ENCODE results near the gene C16orf74.

Gene C16orf74

DNA sequence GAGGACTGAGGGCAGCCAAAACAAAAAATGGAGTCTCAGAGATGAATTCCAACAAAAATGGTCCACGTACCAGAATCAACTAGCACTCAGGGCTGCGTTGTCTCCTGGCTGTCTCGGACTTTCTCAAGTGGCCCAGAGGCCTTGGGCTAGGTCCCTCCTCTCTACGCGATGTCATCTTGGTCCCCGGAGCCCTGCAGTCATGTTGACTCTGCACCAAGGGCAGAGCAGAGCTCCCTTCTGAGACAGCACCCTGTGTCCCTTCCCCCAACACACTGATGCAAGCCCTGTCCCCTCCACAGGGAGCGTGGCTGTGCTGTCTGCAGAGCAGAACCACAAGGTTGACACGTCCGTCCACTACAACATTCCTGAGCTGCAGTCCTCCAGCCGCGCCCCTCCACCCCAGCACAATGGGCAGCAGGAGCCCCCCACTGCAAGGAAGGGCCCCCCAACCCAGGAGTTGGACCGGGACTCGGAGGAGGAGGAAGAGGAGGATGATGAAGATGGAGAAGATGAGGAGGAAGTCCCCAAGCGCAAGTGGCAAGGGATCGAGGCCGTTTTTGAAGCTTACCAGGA lies 83.0 kb downstream of the C16orf74 start:
- no peak for DNase-seq

DNA sequence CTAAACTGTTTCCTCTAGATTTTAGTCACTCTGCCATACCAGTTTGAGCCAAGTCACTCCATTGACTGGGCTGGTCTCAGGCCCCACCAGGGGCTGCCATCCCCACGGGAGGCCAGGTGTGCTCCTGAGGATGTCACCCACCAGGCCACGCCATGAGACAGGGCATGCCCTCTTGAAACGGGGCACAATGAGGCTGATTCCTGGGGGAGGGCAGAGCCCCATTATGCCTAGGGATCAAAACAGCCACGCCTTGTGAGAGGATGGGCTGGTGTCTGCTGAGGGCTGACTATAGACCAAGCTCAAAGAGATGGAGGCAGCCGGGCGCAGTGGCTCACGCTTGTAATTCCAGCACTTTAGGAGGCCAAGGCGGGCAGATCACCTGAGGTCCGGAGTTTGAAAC lies 83.6 kb downstream of the C16orf74 start:
- no peak for DNase-seq

DNA sequence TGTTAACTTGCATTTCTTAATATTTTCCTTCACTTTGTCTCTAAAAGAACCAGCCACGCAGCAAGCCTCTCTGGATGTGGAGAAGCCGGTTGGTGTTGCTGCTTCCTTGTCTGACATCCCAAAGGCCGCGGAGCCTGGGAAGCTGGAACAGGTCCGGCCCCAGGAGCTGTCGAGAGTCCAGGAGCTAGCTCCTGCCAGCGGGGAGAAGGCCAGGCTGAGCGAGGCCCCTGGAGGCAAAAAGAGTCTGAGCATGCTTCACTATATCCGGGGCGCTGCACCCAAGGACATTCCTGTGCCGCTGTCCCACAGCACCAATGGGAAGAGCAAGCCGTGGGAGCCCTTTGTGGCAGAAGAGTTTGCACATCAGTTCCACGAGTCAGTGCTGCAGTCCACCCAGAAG lies 85.0 kb downstream of the C16orf74 start:
- DNase-seq: no peak

DNA sequence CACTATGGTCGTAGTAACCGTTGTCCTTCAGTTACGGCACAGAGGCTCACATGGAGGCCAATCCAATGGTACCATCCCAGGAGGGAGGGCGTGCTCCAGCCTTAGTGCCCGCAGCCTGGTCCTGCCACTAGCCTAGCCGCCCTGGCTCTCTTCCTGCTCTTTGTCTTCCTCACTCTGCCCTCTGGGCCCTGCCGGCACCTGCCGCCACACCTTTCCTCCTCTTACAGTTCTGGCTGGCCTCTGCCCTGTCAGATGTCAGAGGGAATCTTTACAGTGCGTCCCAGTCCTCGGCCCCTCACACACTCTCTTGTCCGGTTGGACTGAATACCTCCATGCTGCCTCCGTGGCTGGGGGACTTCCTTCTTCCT lies 85.5 kb downstream of the C16orf74 start:
- no peak for DNase-seq

- DNase-seq: no peak
Observed at GRCh38 chr16:85664580-85665372, 86.1 kb downstream of the C16orf74 start.

DNA sequence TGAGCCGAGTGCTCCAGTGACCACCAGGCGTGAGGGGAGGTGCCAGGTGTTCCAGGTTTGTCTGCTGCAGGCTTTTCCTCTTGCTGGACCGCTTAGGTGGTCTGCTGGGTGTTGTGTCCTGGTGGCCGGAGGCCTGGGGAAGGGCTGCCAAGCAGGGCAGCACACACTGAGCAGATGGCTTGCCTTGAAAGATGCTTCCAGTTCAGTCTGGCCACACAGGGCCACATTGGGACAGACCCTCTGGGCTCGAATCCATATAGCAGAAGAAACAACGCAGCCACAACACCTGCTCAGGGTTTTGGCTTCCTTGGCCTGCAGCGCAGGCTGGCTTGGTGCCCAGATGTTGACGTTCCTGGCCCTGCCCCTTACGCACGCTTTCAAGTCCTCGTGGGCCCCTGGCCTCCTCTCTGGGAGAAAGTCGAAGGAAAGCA lies 87.0 kb downstream of the C16orf74 start:
- DNase-seq: no peak

GRCh38 chr16:85662976-85663830 lies 87.7 kb downstream of the C16orf74 start:
- no peak for DNase-seq

DNA sequence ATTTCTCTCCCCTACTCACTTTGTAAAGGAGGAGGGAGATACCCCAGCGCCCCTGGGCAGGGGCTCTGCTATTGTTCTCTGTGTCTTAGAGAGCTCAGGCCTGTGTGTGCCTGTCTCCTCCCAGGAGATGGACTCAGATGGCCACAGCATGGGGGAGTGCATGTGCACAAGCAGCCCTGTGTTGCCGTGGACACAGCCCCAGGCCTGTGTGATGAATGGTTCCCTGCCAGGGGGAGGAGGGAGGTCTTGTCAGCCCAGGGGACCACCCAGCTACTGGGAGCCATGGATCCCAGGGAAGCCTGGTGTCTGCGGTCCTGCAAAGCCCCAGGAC lies 88.4 kb downstream of the C16orf74 start:
- no peak for DNase-seq

DNA sequence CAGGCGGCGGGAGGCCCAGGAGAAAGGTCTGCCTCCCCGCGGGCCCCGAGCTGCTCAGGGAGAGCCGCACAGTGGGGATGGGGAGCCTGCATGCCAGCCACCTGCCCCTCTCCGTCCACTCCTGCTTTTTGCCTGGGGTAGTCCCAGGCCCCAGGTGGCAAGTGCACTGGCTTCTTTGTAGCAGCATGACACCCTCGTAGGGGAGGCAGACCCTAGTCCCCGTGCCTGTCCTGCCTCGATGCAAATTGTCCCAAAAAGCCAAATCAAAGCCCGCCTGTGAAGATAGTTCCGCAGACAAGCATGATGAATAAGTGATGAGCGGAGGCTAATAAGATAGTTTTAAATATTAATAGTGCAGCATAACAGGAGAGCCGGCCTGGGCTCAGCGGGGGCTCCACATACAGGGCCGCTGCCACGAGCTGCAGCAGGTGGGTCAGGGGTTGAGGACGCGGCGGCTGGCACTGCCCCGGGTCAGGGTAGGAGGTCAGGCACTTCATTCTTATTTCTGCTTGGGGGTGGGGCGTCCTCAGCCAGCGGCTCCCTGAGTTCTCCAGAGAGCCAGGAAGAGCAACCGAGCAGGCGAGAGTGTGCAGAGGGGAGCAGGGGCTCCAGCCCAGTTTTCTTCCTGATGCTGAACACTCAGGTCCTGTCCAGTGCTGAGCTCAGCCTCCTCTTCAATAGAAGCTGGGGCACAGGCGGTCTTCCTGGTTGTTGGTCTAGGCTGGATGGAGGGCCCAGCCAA lies 89.0 kb downstream of the C16orf74 start:
- no peak for DNase-seq

- DNase-seq: no peak
Observed at GRCh38 chr16:85660843-85661739, 89.8 kb downstream of the C16orf74 start.

GRCh38 chr16:85659805-85660511 lies 90.9 kb downstream of the C16orf74 start:
- DNase-seq: peak; percentile 37

DNA sequence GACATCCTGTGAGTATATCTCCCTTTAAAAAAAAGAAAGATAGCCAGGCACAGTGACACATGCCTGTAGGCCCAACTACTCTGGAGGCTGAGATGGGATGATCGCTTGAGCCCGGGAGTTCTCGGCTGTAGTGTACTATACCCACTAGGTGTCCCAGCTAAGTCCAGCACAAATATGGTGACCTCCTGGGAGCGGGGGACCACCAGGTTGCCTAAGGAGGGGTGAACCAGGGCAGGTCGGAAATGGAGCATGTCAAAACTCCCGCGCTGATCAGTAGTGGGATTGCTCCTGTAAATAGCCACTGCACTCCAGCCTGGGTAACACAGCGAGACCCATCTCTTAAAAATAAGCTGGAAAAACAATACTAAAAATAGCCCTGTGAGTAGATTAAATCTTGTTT lies 91.6 kb downstream of the C16orf74 start:
- no peak for DNase-seq

GRCh38 chr16:85658504-85659326 lies 92.2 kb downstream of the C16orf74 start:
- no peak for DNase-seq

- DNase-seq: no peak
Observed at GRCh38 chr16:85657996-85658395, 92.9 kb downstream of the C16orf74 start.

All from fibroblast of skin of right quadriceps (primary cell).